Mammary epithelial cell (primary cell): ENCODE results near the gene KIF5C.

ENCODE experiments used
- CTCF ChIP-seq, 2 donors: IDR thresholded peaks in 1 of 2; conservative IDR thresholded peaks in 1 of 2; 2 replicates each; pipeline ENCODE4 v1.5.1; 2011 to 2012; ENCODE audit warnings: inconsistent platforms in 2 of 2, low read length in 2 of 2, mild to moderate bottlenecking in 2 of 2, control low read depth in 1 of 2, low read depth in 1 of 2; ENCODE audit not compliant: insufficient read depth in 1 of 2; ENCODE audit errors: extremely low read depth in 1 of 2
- EZH2 ChIP-seq: IDR thresholded peaks from 2 replicates; pipeline ENCODE4 v1.6.1; 2012; ENCODE audit warnings: low read length, inconsistent platforms, borderline replicate concordance

GRCh38 chr2:148994341-148994740 lies 119.3 kb downstream of the KIF5C start:
- no peak for TF ChIP-seq CTCF (conservative IDR thresholded peaks at IDR 0.05 in 1 of 2, IDR thresholded peaks at IDR 0.05 in 1 of 2; ENCODE audit: extremely low read depth in 1 of 2, insufficient read depth in 1 of 2, low read depth in 1 of 2, low read length in 2 of 2)
- TF ChIP-seq EZH2: no peak
